HCT116 (cell line): Measurements from ENCODE around the gene ST7. TPM values are rescaled to one million over a fixed set of nuclear protein-coding genes. Genes with fewer than 3 reads are reported as not detected.

Experiments used
- ATAC-seq: fragments of 200-7000 bp; cut with Tn5 transposase; 2 replicates; pipeline ENCODE4 v1.9.1; 2020; ENCODE audit warnings: mild to moderate bottlenecking, moderate library complexity
- BruUV-seq: library from RNA; stranded (reverse); fragments of 400-500 nt; replicated peaks from 2 replicates; lab custom pipeline; 2021; lab: Mats Ljungman, UMichigan
- CTCF ChIA-PET: fragments of 300-600 bp; sonication (Branson Sonifier 250); formaldehyde crosslinking; loops from one replicate; lab custom pipeline; 2021; ENCODE audit warnings: antibody characterized with exemption; lab: Charles Lee
- POLR2A ChIA-PET: fragments of 300-600, 350-600 bp; sonication (Branson Sonifier 250); formaldehyde crosslinking; loops from one replicate; lab custom pipeline; 2021; ENCODE audit warnings: antibody characterized with exemption; lab: Charles Lee
- RAD21 ChIA-PET, 2 experiments: fragments of 300-600 bp; sonication (Branson Sonifier 250); formaldehyde crosslinking; loops; one replicate each; lab custom pipeline; 2023; ENCODE audit warnings: low total read pairs in 2 of 2; ENCODE audit not compliant: uncharacterized antibody in 2 of 2, unreplicated experiment in 2 of 2, low non-redundant PET in 1 of 2; lab: Charles Lee
- DNase-seq: peaks from one replicate; pipeline ENCODE4 v3.0.0-alpha.2; 2010; ENCODE audit warnings: low read depth, low spot score
- H2AFZ ChIP-seq: fragments of 200-600 bp; shearing (Covaris generic), sonication (generic); 2 replicates; pipeline ENCODE4 v1.6.1; 2017; ENCODE audit warnings: low read depth, mixed run types, mixed read lengths, antibody characterized with exemption, low read length; ENCODE audit not compliant: poor library complexity, severe bottlenecking
- H3K27ac ChIP-seq: 2 replicates; pipeline ENCODE4 v1.5.1; 2012; ENCODE audit warnings: low read depth, low read length
- H3K27me3 ChIP-seq: fragments of 200-600 bp; sonication (generic); 2 replicates; pipeline ENCODE4 v1.6.1; 2016; ENCODE audit warnings: mixed run types, low read length, mixed read lengths; ENCODE audit not compliant: insufficient read depth
- H3K36me3 ChIP-seq, 2 experiments: fragments of 200-500 bp in 1 of 2; fragments of 200-600 bp in 1 of 2; sonication (Bioruptor generic) in 1 of 2; sonication (generic) in 1 of 2; 2 replicates each; pipeline versions ENCODE4 v1.5.1 to v1.6.1; 2014 to 2016; ENCODE audit warnings: low read length in 2 of 2, inconsistent platforms in 1 of 2, mixed read lengths in 1 of 2, mixed run types in 1 of 2; ENCODE audit not compliant: insufficient read depth in 2 of 2, control insufficient read depth in 1 of 2
- H3K4me1 ChIP-seq, 2 experiments: fragments of 200-600 bp in 1 of 2; sonication (generic) in 1 of 2; 2 replicates each; pipeline versions ENCODE4 v1.5.1 to v1.6.1; 2012 to 2017; ENCODE audit warnings: low read length in 2 of 2, inconsistent platforms in 1 of 2, mild to moderate bottlenecking in 1 of 2, mixed read lengths in 1 of 2, mixed run types in 1 of 2, moderate library complexity in 1 of 2; ENCODE audit not compliant: insufficient read depth in 2 of 2, control insufficient read depth in 1 of 2
- H3K4me2 ChIP-seq: fragments of 200-600 bp; sonication (generic); 2 replicates; pipeline ENCODE4 v1.6.1; 2017; ENCODE audit warnings: mixed run types, low read length, mixed read lengths
- H3K4me3 ChIP-seq, 2 experiments: fragments of 200-600 bp in 1 of 2; sonication (generic) in 1 of 2; replicated peaks in 1 of 2; 2 replicates each; pipeline ENCODE4 v1.5.1; 2011 to 2016; ENCODE audit warnings: low read length in 2 of 2, control low read depth in 1 of 2, low read depth in 1 of 2, mild to moderate bottlenecking in 1 of 2, mixed read lengths in 1 of 2, mixed run types in 1 of 2
- H3K79me2 ChIP-seq: fragments of 200-600 bp; sonication (generic); 2 replicates; pipeline ENCODE4 v1.6.1; 2017; ENCODE audit warnings: mild to moderate bottlenecking, mixed run types, low read length, moderate library complexity, mixed read lengths; ENCODE audit not compliant: insufficient read depth
- H3K9ac ChIP-seq: fragments of 200-600 bp; sonication (generic); 2 replicates; pipeline ENCODE4 v1.6.1; 2016; ENCODE audit warnings: low read length, mixed read lengths
- H3K9me2 ChIP-seq: fragments of 200-600 bp; sonication (generic), shearing (Covaris generic); 2 replicates; pipeline ENCODE4 v1.6.1; 2017; ENCODE audit warnings: mixed run types, mild to moderate bottlenecking, moderate library complexity; ENCODE audit not compliant: insufficient read depth
- H3K9me3 ChIP-seq, 2 experiments: fragments of 200-500 bp in 1 of 2; fragments of 200-600 bp in 1 of 2; sonication (Bioruptor generic) in 1 of 2; sonication (generic) in 1 of 2; 2 replicates each; pipeline ENCODE4 v1.6.1; 2014 to 2017; ENCODE audit warnings: low read length in 2 of 2, mixed read lengths in 2 of 2, inconsistent platforms in 1 of 2, low read depth in 1 of 2, mild to moderate bottlenecking in 1 of 2, mixed run types in 1 of 2, moderate library complexity in 1 of 2; ENCODE audit not compliant: control insufficient read depth in 1 of 2, insufficient read depth in 1 of 2
- H4K20me1 ChIP-seq: fragments of 200-600 bp; sonication (generic), shearing (Covaris generic); 2 replicates; pipeline ENCODE4 v1.6.1; 2017; ENCODE audit warnings: mixed run types, mild to moderate bottlenecking, moderate library complexity; ENCODE audit not compliant: insufficient read depth
- CBX3 ChIP-seq: IDR thresholded peaks from 2 replicates; pipeline ENCODE4 v1.6.1; 2012; ENCODE audit warnings: low read depth
- EGR1 ChIP-seq: IDR thresholded peaks from 2 replicates; pipeline ENCODE4 v1.6.1; 2012; ENCODE audit warnings: low read depth
- EZH2 ChIP-seq: fragments of 200-600 bp; sonication (generic); IDR thresholded peaks from 2 replicates; pipeline ENCODE4 v1.6.1; 2017; ENCODE audit warnings: antibody characterized with exemption, mixed run types
- EZH2phosphoT487 ChIP-seq: fragments of 200-600 bp; IDR thresholded peaks from 2 replicates; pipeline ENCODE4 v1.6.1; 2018; ENCODE audit warnings: antibody characterized with exemption, borderline replicate concordance
- FOSL1 ChIP-seq: IDR thresholded peaks from 2 replicates; pipeline ENCODE4 v1.6.1; 2012; ENCODE audit warnings: low read depth
- JUND ChIP-seq: IDR thresholded peaks from 2 replicates; pipeline ENCODE4 v1.6.1; 2012
- POLR2A ChIP-seq: IDR thresholded peaks from 2 replicates; pipeline ENCODE4 v1.7.0; 2011; ENCODE audit warnings: borderline replicate concordance; ENCODE audit not compliant: insufficient read depth, insufficient read length; ENCODE audit errors: extremely low read depth
- RAD21 ChIP-seq: IDR thresholded peaks from 2 replicates; pipeline ENCODE4 v1.6.1; 2012; ENCODE audit warnings: low read depth, mild to moderate bottlenecking
- SIN3A ChIP-seq: IDR thresholded peaks from 2 replicates; pipeline ENCODE4 v1.6.1; 2012; ENCODE audit warnings: low read depth
- SRF ChIP-seq: IDR thresholded peaks from 2 replicates; pipeline ENCODE4 v1.6.1; 2012; ENCODE audit warnings: low read depth
- ZFX ChIP-seq: fragments of 450-650 bp; IDR thresholded peaks from 2 replicates; pipeline ENCODE4 v1.6.1; 2017
- ZNF274 ChIP-seq: fragments of 200-500 bp; sonication (Bioruptor generic); IDR thresholded peaks from 2 replicates; pipeline ENCODE4 v1.6.1; 2014; ENCODE audit warnings: mild to moderate bottlenecking, low read depth, low read length, inconsistent platforms
- intact Hi-C: fragments of 100-400 bp; cut with micrococcal nuclease; formaldehyde crosslinking; loops from 2 replicates; pipeline ENCODE4 v1.10.0; 2022
- total RNA-seq: library from RNA; stranded (reverse); gene quantifications from one replicate; pipeline ENCODE4 v1.2.1, GENCODE V29; 2021; ENCODE audit not compliant: unreplicated experiment
- TF ChIP-seq, protein P1 (sequence below): IDR thresholded peaks from 2 replicates; pipeline ENCODE4 v1.6.1; 2012; ENCODE audit warnings: low read depth
- TF ChIP-seq, protein P2 (sequence below), 3 experiments: fragments of 200-600 bp in 1 of 3; sonication (generic) in 1 of 3; IDR thresholded peaks in 2 of 3; conservative IDR thresholded peaks in 1 of 3; 2 replicates each; pipeline ENCODE4 v1.5.1; 2012 to 2017; ENCODE audit warnings: low read depth in 2 of 3, low read length in 2 of 3, antibody characterized with exemption in 1 of 3, borderline replicate concordance in 1 of 3, control low read depth in 1 of 3, mild to moderate bottlenecking in 1 of 3, mixed read lengths in 1 of 3, mixed run types in 1 of 3, moderate library complexity in 1 of 3; ENCODE audit not compliant: insufficient read depth in 1 of 3
- TF ChIP-seq, protein P3 (sequence below): IDR thresholded peaks from 2 replicates; pipeline ENCODE4 v1.6.1; 2012

The ST7 gene
- total RNA-seq, 1 experiment from 2014 or later: 12.6 TPM

DNA sequence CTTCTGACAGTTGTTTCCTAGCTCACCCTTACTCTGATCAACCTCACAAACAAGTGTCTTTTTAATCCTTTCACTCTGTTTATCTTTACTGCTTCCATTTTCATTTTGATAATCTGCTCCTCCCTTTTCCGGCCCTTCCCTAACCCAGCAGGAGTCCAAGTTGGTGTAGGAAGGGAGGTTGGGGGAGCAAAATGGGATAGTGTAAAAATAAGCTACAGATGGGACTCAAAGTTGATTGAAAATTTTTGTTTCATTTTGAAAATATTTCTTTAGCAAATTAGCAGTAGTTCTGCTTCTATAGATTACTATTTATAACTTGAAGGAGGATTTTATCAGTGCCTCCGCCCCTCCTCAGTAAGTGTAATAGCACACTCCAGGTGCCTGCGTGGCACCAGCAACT is 257.6 kb downstream of the ST7 start:
- no TSS peak for BruUV-seq
- RAD21 ChIA-PET: no interaction called here

DNA sequence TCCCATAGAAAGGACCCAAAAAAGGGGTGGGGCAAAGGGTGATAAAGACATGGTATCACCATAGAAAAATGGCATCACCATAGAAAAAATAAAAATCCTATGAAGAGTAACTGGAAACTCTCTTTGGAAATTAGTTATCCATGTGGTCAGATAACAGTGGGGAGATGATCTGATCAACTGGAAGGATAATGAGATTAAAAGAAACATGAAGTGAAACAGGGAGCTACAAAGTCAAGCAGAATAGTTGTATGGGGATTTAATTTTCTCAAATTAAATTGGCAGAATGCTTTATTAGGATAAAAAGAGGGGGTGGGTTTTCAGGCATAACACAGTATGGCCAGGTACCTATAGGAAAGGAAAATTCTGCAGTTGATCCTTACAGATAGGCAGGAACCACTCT is 258.3 kb downstream of the ST7 start:
- ATAC-seq: no peak
- no peaks in the 10 kb centered on the region for H3K36me3 ChIP-seq
- RAD21 ChIA-PET: interaction anchor here in 1 of 2 experiments (0.6 kb wide), 1 partner anchor 175 kb away, joined by 3 read pairs; no protein-coding TSS in a partner anchor
- intact Hi-C loops: no loop called here
- H3K4me3 ChIP-seq: no peak overlapping the region
- H4K20me1 ChIP-seq: no peaks in the 10 kb centered on the region
- no peaks in the 10 kb centered on the region for H3K79me2 ChIP-seq
- no peaks in the 10 kb centered on the region for H3K9me2 ChIP-seq
- no peaks in the 10 kb centered on the region for H3K4me1 ChIP-seq
- H3K27ac ChIP-seq: no peak overlapping the region
- H3K9ac ChIP-seq: no peak overlapping the region
- H2AFZ ChIP-seq: no peak overlapping the region
- no peaks in the 10 kb centered on the region for H3K9me3 ChIP-seq
- TF ChIP-seq, protein P1, sequence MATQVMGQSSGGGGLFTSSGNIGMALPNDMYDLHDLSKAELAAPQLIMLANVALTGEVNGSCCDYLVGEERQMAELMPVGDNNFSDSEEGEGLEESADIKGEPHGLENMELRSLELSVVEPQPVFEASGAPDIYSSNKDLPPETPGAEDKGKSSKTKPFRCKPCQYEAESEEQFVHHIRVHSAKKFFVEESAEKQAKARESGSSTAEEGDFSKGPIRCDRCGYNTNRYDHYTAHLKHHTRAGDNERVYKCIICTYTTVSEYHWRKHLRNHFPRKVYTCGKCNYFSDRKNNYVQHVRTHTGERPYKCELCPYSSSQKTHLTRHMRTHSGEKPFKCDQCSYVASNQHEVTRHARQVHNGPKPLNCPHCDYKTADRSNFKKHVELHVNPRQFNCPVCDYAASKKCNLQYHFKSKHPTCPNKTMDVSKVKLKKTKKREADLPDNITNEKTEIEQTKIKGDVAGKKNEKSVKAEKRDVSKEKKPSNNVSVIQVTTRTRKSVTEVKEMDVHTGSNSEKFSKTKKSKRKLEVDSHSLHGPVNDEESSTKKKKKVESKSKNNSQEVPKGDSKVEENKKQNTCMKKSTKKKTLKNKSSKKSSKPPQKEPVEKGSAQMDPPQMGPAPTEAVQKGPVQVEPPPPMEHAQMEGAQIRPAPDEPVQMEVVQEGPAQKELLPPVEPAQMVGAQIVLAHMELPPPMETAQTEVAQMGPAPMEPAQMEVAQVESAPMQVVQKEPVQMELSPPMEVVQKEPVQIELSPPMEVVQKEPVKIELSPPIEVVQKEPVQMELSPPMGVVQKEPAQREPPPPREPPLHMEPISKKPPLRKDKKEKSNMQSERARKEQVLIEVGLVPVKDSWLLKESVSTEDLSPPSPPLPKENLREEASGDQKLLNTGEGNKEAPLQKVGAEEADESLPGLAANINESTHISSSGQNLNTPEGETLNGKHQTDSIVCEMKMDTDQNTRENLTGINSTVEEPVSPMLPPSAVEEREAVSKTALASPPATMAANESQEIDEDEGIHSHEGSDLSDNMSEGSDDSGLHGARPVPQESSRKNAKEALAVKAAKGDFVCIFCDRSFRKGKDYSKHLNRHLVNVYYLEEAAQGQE: no peak
- TF ChIP-seq ZNF274: no peak
- no peak for TF ChIP-seq EGR1
- TF ChIP-seq EZH2: no peak
- TF ChIP-seq SIN3A: no peak
- no peak for TF ChIP-seq FOSL1
- no peak for TF ChIP-seq EZH2phosphoT487
- TF ChIP-seq, protein P2, sequence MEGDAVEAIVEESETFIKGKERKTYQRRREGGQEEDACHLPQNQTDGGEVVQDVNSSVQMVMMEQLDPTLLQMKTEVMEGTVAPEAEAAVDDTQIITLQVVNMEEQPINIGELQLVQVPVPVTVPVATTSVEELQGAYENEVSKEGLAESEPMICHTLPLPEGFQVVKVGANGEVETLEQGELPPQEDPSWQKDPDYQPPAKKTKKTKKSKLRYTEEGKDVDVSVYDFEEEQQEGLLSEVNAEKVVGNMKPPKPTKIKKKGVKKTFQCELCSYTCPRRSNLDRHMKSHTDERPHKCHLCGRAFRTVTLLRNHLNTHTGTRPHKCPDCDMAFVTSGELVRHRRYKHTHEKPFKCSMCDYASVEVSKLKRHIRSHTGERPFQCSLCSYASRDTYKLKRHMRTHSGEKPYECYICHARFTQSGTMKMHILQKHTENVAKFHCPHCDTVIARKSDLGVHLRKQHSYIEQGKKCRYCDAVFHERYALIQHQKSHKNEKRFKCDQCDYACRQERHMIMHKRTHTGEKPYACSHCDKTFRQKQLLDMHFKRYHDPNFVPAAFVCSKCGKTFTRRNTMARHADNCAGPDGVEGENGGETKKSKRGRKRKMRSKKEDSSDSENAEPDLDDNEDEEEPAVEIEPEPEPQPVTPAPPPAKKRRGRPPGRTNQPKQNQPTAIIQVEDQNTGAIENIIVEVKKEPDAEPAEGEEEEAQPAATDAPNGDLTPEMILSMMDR (IDR thresholded peaks at IDR 0.05 in 2 of 3, conservative IDR thresholded peaks at IDR 0.05 in 1 of 3; ENCODE audit: borderline replicate concordance in 1 of 3, insufficient read depth in 1 of 3, low read depth in 2 of 3, low read length in 2 of 3): no peak
- no peak for TF ChIP-seq POLR2A
- TF ChIP-seq JUND: no peak
- no peak for TF ChIP-seq ZFX
- no peak for TF ChIP-seq SRF
- POLR2A ChIA-PET: no interaction called here
- H3K4me2 ChIP-seq: no peak overlapping the region
- no peak for DNase-seq
- BruUV-seq: no TSS peak
- CTCF ChIA-PET: no interaction called here
- no peaks in the 10 kb centered on the region for H3K27me3 ChIP-seq

More for the DNA sequence above, 257.6 kb downstream of the ST7 start:
- no peaks in the 10 kb centered on the region for H4K20me1 ChIP-seq
- TF ChIP-seq CBX3: no peak
- no peak for TF ChIP-seq RAD21
- no peak for TF ChIP-seq EZH2phosphoT487
- TF ChIP-seq, protein P3, sequence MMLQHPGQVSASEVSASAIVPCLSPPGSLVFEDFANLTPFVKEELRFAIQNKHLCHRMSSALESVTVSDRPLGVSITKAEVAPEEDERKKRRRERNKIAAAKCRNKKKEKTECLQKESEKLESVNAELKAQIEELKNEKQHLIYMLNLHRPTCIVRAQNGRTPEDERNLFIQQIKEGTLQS: no peak
- no peaks in the 10 kb centered on the region for H3K27me3 ChIP-seq
- no peak overlapping the region for H3K9ac ChIP-seq
- H3K4me3 ChIP-seq: no peak overlapping the region
- CTCF ChIA-PET: no interaction called here
- no peaks in the 10 kb centered on the region for H3K36me3 ChIP-seq
- ATAC-seq (no peak), DNase-seq (no peak)
- H3K9me2 ChIP-seq: no peaks in the 10 kb centered on the region
- intact Hi-C loops: no loop called here
- H3K4me2 ChIP-seq: no peak overlapping the region
- no peaks in the 10 kb centered on the region for H3K4me1 ChIP-seq
- POLR2A ChIA-PET: no interaction called here
- no peak overlapping the region for H3K27ac ChIP-seq
- H3K9me3 ChIP-seq: no peaks in the 10 kb centered on the region
- H2AFZ ChIP-seq: no peak overlapping the region
- H3K79me2 ChIP-seq: no peaks in the 10 kb centered on the region
